A549 (cell line): ENCODE measurements around the gene EEF1B2. TPM values are rescaled to one million over a fixed set of nuclear protein-coding genes. Genes with fewer than 3 reads are reported as not detected.

ENCODE experiments used
- ATAC-seq, 2 experiments: fragments of 200-7000 bp in 1 of 2; fragments of >200 bp in 1 of 2; cut with Nextera tagmentation in 1 of 2; cut with Tn5 transposase in 1 of 2; 3 replicates each; pipeline versions ENCODE4 v1.8.0 to v1.9.1; 2018 to 2020; ENCODE audit warnings: mild to moderate bottlenecking in 1 of 2, moderate library complexity in 1 of 2
- CTCF ChIA-PET: fragments of 300-600 bp; sonication (Branson Sonifier 250); formaldehyde crosslinking; extraction: SDS; loops from one replicate; lab custom pipeline; 2021; ENCODE audit warnings: antibody characterized with exemption, inconsistent platforms; lab: Yijun Ruan, JAX
- POLR2A ChIA-PET: fragments of 350-600 bp; formaldehyde crosslinking; extraction: SDS; loops from one replicate; lab custom pipeline; 2021; ENCODE audit warnings: antibody characterized with exemption, inconsistent platforms; lab: Yijun Ruan, JAX
- DNase-seq, 2 experiments: peaks; one replicate each; pipeline versions ENCODE4 v3.0.0 to v3.0.0-alpha.2; 2011 to 2016; ENCODE audit warnings: low read depth in 1 of 2, low spot score in 1 of 2
- FAIRE-seq: peaks from 2 replicates; lab custom pipeline; 2011; peaks lifted over from hg19 to GRCh38; lab: Jason Lieb, UNC
- H3K27ac ChIP-seq, 2 experiments: fragments of >200 bp; sonication (Bioruptor Twin); formaldehyde crosslinking; 3 replicates each; pipeline ENCODE4 v1.5.1; 2016 to 2017
- H3K4me1 ChIP-seq: fragments of >200 bp; sonication (Bioruptor Twin); formaldehyde crosslinking; 3 replicates; pipeline ENCODE4 v1.6.1; 2016
- H3K4me2 ChIP-seq: fragments of >200 bp; sonication (Bioruptor Twin); formaldehyde crosslinking; 3 replicates; pipeline ENCODE4 v1.6.1; 2016
- H3K4me3 ChIP-seq: fragments of >200 bp; sonication (Bioruptor Twin); formaldehyde crosslinking; 3 replicates; pipeline ENCODE4 v1.5.1; 2016
- H3K9me3 ChIP-seq: fragments of >200 bp; sonication (Bioruptor Twin); formaldehyde crosslinking; 3 replicates; pipeline ENCODE4 v1.6.1; 2016
- CEBPB ChIP-seq, 2 experiments: fragments of >200 bp in 1 of 2; sonication (Bioruptor Twin) in 1 of 2; formaldehyde crosslinking in 1 of 2; IDR thresholded peaks; 2 replicates each; pipeline ENCODE4 v1.6.1; 2012 to 2016
- CHD4 ChIP-seq: fragments of 200-600 bp; sonication (generic); IDR thresholded peaks from 2 replicates; pipeline ENCODE4 v1.6.1; 2016; ENCODE audit warnings: antibody characterized with exemption, mild to moderate bottlenecking, borderline replicate concordance
- EHMT2 ChIP-seq: fragments of 200-600 bp; sonication (generic); IDR thresholded peaks from 2 replicates; pipeline ENCODE4 v1.6.1; 2016; ENCODE audit warnings: antibody characterized with exemption, low read depth, mild to moderate bottlenecking, moderate library complexity
- ESRRA ChIP-seq: fragments of 150-350 bp; IDR thresholded peaks from 2 replicates; pipeline ENCODE4 v1.6.1; 2014; ENCODE audit warnings: mild to moderate bottlenecking, low read length, borderline replicate concordance
- FOSB ChIP-seq: fragments of 250-450 bp; sonication (Bioruptor Pico); IDR thresholded peaks from 2 replicates; pipeline ENCODE4 v1.5.0; 2020; ENCODE audit warnings: mild to moderate bottlenecking, moderate library complexity
- FOSL2 ChIP-seq, 2 experiments: fragments of 450-650 bp in 1 of 2; fragments of >200 bp in 1 of 2; sonication (Bioruptor Twin) in 1 of 2; formaldehyde crosslinking; IDR thresholded peaks; 2 replicates each; pipeline versions ENCODE4 v1.5.0 to v1.6.1; 2016 to 2020; ENCODE audit warnings: mild to moderate bottlenecking in 1 of 2, moderate library complexity in 1 of 2
- FOXS1 ChIP-seq: fragments of 250-450 bp; sonication (Bioruptor Pico); IDR thresholded peaks from 2 replicates; pipeline ENCODE4 v1.5.0; 2020; ENCODE audit warnings: mild to moderate bottlenecking, moderate library complexity
- HDAC2 ChIP-seq: fragments of 200-600 bp; sonication (generic); IDR thresholded peaks from 2 replicates; pipeline ENCODE4 v1.6.1; 2016
- HOXA7 ChIP-seq: fragments of 250-450 bp; sonication (Bioruptor Pico); IDR thresholded peaks from 2 replicates; pipeline ENCODE4 v1.5.0; 2020; ENCODE audit warnings: mild to moderate bottlenecking, moderate library complexity
- JUNB ChIP-seq: fragments of >200 bp; sonication (Bioruptor Twin); formaldehyde crosslinking; IDR thresholded peaks from 2 replicates; pipeline ENCODE4 v1.6.1; 2016
- MAFK ChIP-seq: fragments of 450-650 bp; IDR thresholded peaks from 2 replicates; pipeline ENCODE4 v1.6.1; 2014; ENCODE audit not compliant: partially characterized antibody
- NFE2L2 ChIP-seq: fragments of 150-350 bp; conservative IDR thresholded peaks from 2 replicates; pipeline ENCODE4 v1.6.1; 2014; ENCODE audit warnings: low read length
- NPAS2 ChIP-seq: fragments of 250-450 bp; sonication (Bioruptor Pico); IDR thresholded peaks from 2 replicates; pipeline ENCODE4 v1.8.0; 2022; ENCODE audit warnings: mild to moderate bottlenecking, moderate library complexity, borderline replicate concordance
- PHF8 ChIP-seq: fragments of 200-600 bp; sonication (generic); IDR thresholded peaks from 2 replicates; pipeline ENCODE4 v1.6.1; 2016; ENCODE audit warnings: low read depth, mild to moderate bottlenecking, antibody characterized with exemption, moderate library complexity, borderline replicate concordance
- POLR2A ChIP-seq: IDR thresholded peaks from 2 replicates; pipeline ENCODE4 v1.6.1; 2012; ENCODE audit warnings: mild to moderate bottlenecking, low read length
- RAD21 ChIP-seq, 2 experiments: fragments of >200 bp in 1 of 2; sonication (Bioruptor Twin) in 1 of 2; formaldehyde crosslinking in 1 of 2; IDR thresholded peaks in 1 of 2; conservative IDR thresholded peaks in 1 of 2; 2 replicates in 1 of 2; 3 replicates in 1 of 2; pipeline ENCODE4 v1.6.1; 2012 to 2018; ENCODE audit warnings: inconsistent platforms in 1 of 2
- RCOR1 ChIP-seq: fragments of 150-350 bp; IDR thresholded peaks from 2 replicates; pipeline ENCODE4 v1.6.1; 2014; ENCODE audit warnings: antibody characterized with exemption, low read length, low read depth
- RFX5 ChIP-seq: fragments of 450-650 bp; IDR thresholded peaks from 2 replicates; pipeline ENCODE4 v1.7.1; 2014; ENCODE audit warnings: antibody characterized with exemption, mild to moderate bottlenecking, moderate library complexity
- SMC3 ChIP-seq: fragments of >200 bp; sonication (Bioruptor Twin); formaldehyde crosslinking; IDR thresholded peaks from 3 replicates; pipeline ENCODE4 v1.6.1; 2018; ENCODE audit warnings: inconsistent platforms
- ZC3H11A ChIP-seq: fragments of 450-650 bp; IDR thresholded peaks from 2 replicates; pipeline ENCODE4 v1.6.1; 2014; ENCODE audit warnings: antibody characterized with exemption, mild to moderate bottlenecking
- ZFP36 ChIP-seq: fragments of 450-650 bp; IDR thresholded peaks from 2 replicates; pipeline ENCODE4 v1.6.1; 2014; ENCODE audit warnings: borderline replicate concordance; ENCODE audit not compliant: partially characterized antibody
- ZNF302 ChIP-seq: fragments of 250-450 bp; sonication (Bioruptor Pico); IDR thresholded peaks from 2 replicates; pipeline ENCODE4 v1.9.0; 2021; ENCODE audit warnings: inconsistent platforms, mild to moderate bottlenecking, moderate library complexity
- ZSCAN20 ChIP-seq: fragments of 250-450 bp; sonication (Bioruptor Pico); IDR thresholded peaks from 2 replicates; pipeline ENCODE4 v1.8.0; 2022; ENCODE audit warnings: mild to moderate bottlenecking, moderate library complexity
- WGBS: methylation state at CpG from one replicate; pipeline ENCODE4 v1.1.6; 2017; ENCODE audit errors: missing lambda C conversion rate; 5-methylcytosine and 5-hydroxymethylcytosine counted together
- polyA plus RNA-seq, 4 experiments: library from polyadenylated mRNA; depleted of rRNA in 3 of 4; stranded (reverse); fragments of >200 nt; fragmentation: RNase III in 1 of 4; extraction: RNeasy Plus Mini Kit Qiagen cat#74134 plus additional on column Dnase treatment in 1 of 4; gene quantifications; 2 replicates in 3 of 4; 3 replicates in 1 of 4; pipeline ENCODE4 v1.2.3, GENCODE V29; 2011 to 2017
- TF ChIP-seq, protein P1 (sequence below): fragments of 250-450 bp; sonication (Bioruptor Pico); IDR thresholded peaks from 2 replicates; pipeline ENCODE4 v1.5.0; 2020; ENCODE audit warnings: low read depth, mild to moderate bottlenecking, moderate library complexity
- TF ChIP-seq, protein P2 (sequence below): fragments of 250-450 bp; sonication (Bioruptor Pico); IDR thresholded peaks from 2 replicates; pipeline ENCODE4 v1.5.0; 2021; ENCODE audit warnings: mild to moderate bottlenecking, moderate library complexity, borderline replicate concordance
- TF ChIP-seq, protein P3 (sequence below): fragments of 450-650 bp; IDR thresholded peaks from 2 replicates; pipeline ENCODE4 v1.6.1; 2014; ENCODE audit warnings: antibody characterized with exemption
- TF ChIP-seq, protein P4 (sequence below): fragments of 150-350 bp; IDR thresholded peaks from 2 replicates; pipeline ENCODE4 v1.6.1; 2014; ENCODE audit warnings: low read depth, mild to moderate bottlenecking, low read length

EEF1B2 gene
- polyA plus RNA-seq, 2 of the 4 experiments (the other 2 are of a cell fraction) = 1,005 to 1,363 TPM

DNA sequence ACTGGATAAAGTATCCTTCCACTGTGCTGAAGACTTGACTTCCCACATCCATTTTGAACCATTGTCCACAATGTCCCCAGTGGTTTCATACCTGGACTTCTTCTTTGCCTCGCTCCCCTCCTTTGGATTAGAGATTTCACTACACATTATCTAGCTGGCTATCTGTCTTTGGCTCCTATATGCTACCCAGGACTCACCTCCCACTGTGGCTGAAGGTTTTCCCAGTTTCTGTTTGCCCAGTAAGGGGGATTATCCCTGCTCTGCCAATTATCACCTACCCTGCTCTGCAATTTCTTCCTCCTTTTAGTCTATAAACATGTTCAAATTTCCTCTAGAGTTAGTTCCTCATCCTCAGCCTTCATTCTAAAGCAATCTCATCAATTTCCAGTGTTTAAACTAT, 9.5 kb upstream of the EEF1B2 start:
- FAIRE-seq (no peak), DNase-seq (no peak), ATAC-seq (no peak)
- no peak overlapping the region for H3K4me2 ChIP-seq
- no peak overlapping the region for H3K4me3 ChIP-seq
- no peaks in the 10 kb centered on the region; the same call in 2 of the 3 replicates for H3K4me1 ChIP-seq
- no peaks in the 10 kb centered on the region for H3K9me3 ChIP-seq
- 95% methylated on average over 1 of the region's 1 CpG for WGBS
- POLR2A ChIA-PET = no interaction called here
- no peak overlapping the region for H3K27ac ChIP-seq
- CTCF ChIA-PET = no interaction called here
- TF ChIP-seq RCOR1 = no peak
- TF ChIP-seq POLR2A = no peak
- no peak for TF ChIP-seq HDAC2
- TF ChIP-seq NFE2L2 = no peak
- TF ChIP-seq ZSCAN20 (CRISPR knock-in tag) = no peak
- TF ChIP-seq, protein P1, sequence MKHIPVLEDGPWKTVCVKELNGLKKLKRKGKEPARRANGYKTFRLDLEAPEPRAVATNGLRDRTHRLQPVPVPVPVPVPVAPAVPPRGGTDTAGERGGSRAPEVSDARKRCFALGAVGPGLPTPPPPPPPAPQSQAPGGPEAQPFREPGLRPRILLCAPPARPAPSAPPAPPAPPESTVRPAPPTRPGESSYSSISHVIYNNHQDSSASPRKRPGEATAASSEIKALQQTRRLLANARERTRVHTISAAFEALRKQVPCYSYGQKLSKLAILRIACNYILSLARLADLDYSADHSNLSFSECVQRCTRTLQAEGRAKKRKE (CRISPR knock-in tag) = no peak
- TF ChIP-seq ZNF302 (CRISPR knock-in tag) = no peak
- TF ChIP-seq CHD4 = no peak
- TF ChIP-seq ESRRA = no peak
- no peak for TF ChIP-seq RAD21 (conservative IDR thresholded peaks at IDR 0.05 in 1 of 2, IDR thresholded peaks at IDR 0.05 in 1 of 2)
- TF ChIP-seq JUNB = no peak
- TF ChIP-seq, protein P2, sequence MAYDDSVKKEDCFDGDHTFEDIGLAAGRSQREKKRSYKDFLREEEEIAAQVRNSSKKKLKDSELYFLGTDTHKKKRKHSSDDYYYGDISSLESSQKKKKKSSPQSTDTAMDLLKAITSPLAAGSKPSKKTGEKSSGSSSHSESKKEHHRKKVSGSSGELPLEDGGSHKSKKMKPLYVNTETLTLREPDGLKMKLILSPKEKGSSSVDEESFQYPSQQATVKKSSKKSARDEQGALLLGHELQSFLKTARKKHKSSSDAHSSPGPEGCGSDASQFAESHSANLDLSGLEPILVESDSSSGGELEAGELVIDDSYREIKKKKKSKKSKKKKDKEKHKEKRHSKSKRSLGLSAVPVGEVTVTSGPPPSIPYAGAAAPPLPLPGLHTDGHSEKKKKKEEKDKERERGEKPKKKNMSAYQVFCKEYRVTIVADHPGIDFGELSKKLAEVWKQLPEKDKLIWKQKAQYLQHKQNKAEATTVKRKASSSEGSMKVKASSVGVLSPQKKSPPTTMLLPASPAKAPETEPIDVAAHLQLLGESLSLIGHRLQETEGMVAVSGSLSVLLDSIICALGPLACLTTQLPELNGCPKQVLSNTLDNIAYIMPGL (CRISPR knock-in tag) = no peak
- TF ChIP-seq, protein P3, sequence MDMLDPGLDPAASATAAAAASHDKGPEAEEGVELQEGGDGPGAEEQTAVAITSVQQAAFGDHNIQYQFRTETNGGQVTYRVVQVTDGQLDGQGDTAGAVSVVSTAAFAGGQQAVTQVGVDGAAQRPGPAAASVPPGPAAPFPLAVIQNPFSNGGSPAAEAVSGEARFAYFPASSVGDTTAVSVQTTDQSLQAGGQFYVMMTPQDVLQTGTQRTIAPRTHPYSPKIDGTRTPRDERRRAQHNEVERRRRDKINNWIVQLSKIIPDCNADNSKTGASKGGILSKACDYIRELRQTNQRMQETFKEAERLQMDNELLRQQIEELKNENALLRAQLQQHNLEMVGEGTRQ = no peak
- TF ChIP-seq CEBPB (IDR thresholded peaks at IDR 0.05) = no peak
- no peak for TF ChIP-seq ZC3H11A
- TF ChIP-seq FOXS1 (CRISPR knock-in tag) = no peak
- TF ChIP-seq ZFP36 = no peak

DNA sequence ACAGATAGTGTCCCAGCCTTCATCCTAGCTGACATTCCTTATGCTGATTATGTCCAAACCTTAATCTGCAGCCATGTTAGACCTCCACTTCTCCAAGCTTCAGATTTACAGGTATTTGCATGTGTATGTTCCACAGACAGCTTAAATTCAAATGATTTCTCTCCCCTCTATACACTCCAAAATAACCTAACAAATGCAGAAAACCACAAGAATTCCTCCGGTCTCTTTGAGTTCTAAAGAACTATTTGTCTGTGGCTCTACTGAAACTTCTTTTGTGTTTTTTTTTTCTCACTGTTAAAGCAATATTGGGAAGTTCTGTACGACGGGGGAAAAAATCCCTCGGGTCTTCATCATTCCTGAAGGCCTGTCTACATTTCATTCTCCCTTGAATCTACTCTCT, 9.1 kb upstream of the EEF1B2 start:
- H3K4me2 ChIP-seq = no peak overlapping the region
- CTCF ChIA-PET = interaction anchor here (0.6 kb wide), 1 partner anchor 67 kb away, joined by 3 read pairs; no protein-coding TSS in a partner anchor
- DNase-seq = no peak
- FAIRE-seq = no peak
- 93% methylated on average over 4 of the region's 4 CpGs for WGBS
- no peaks in the 10 kb centered on the region for H3K9me3 ChIP-seq
- H3K4me3 ChIP-seq = no peak overlapping the region
- TF ChIP-seq NPAS2 (CRISPR knock-in tag) (no peak), FOSL2 (IDR thresholded peaks at IDR 0.05) (no peak), FOSL2 (CRISPR knock-in tag; IDR thresholded peaks at IDR 0.05) (no peak), RFX5 (no peak), EHMT2 (no peak), FOXS1 (CRISPR knock-in tag) (no peak), JUNB (no peak), SMC3 (no peak), FOSB (CRISPR knock-in tag) (no peak), HOXA7 (CRISPR knock-in tag) (no peak), RAD21 (conservative IDR thresholded peaks at IDR 0.05 in 1 of 2, IDR thresholded peaks at IDR 0.05 in 1 of 2) (no peak), PHF8 (no peak), MAFK (no peak)
- TF ChIP-seq, protein P4, sequence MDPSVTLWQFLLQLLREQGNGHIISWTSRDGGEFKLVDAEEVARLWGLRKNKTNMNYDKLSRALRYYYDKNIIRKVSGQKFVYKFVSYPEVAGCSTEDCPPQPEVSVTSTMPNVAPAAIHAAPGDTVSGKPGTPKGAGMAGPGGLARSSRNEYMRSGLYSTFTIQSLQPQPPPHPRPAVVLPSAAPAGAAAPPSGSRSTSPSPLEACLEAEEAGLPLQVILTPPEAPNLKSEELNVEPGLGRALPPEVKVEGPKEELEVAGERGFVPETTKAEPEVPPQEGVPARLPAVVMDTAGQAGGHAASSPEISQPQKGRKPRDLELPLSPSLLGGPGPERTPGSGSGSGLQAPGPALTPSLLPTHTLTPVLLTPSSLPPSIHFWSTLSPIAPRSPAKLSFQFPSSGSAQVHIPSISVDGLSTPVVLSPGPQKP = no peak
- TF ChIP-seq, protein P2 (CRISPR knock-in tag) = no peak
- TF ChIP-seq, all 56 proteins: peak for 0
- no peak for ATAC-seq
- Histone ChIP-seq H3K4me1 (no peaks in the 10 kb centered on the region; the same call in 2 of the 3 replicates), H3K27ac (no peak overlapping the region)
- POLR2A ChIA-PET = no interaction called here
